NCI-H1694 treated with DMSO at 0.1 percent for 48 hours (cell line): ENCODE measurements around the gene CASK.

ENCODE experiments used
- DNase-seq: peaks from one replicate; lab custom pipeline; 2025; lab: John Stamatoyannopoulos, UW

CASK gene

DNA sequence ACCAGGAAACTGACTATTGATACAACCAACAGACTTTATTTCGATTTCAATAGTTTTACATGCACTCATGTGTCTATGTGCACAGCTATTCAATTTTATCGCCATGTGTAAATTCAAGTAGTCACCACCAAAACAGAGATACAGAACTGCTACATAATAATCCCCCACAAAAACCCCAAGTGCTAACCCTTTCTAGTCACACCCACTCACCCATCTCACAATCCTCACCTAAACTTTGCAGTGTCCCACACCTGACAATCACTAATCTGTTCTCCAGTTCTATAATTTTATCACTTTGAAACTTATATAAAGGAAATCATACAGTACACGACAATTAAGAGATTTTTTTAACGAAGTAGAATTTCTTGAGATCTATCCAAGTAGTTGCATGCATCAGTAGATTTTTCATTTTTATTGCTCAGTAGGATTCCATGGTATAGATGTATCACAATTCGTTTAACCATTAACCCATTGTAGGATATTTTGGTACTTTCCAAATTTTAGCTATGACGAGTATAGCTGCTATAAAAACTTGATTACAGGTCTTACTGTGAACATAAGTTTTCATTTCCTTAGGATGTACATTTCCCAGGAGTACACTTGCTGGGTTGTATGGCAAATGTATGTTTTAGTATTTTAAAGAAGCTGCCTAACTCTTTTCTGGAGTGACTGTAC is 85.9 kb downstream of the CASK start:
- DNase-seq = no peak

DNA sequence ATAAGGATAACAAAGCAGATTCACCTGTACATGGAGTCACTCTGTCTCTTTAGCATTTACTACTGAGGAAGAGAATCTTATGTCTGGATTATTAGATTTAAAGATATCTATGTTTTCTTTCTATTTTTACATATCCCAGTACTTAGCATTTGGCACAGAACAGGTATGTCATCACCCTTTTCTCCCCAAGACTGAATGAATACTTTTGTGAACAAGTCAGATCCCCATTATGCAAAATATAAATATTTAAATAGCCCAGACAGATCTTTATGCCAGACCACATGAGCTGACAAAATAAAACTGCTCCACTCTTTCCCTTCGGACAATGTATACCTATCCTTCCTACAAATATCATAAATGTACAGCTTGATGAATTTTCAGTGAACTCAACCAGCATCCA is 94.5 kb downstream of the CASK start:
- no peak for DNase-seq

DNA sequence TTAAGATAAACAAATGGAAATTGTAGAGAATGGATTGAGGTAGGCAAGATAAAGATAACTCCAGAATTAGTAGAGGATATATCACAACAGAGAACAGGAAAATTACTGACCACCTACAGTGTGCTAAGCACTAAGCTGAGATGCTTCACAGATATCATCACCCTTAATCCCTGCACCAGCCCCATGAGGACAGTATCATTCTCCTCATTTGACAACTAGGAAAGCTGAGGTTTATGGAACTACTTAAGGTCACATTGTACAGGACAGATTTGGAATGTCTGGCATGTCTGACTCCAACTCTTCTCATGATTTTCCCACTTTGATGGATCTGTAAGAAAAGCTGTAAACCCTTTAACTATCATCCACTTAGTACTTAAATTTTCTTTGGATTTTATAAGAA is 95.5 kb downstream of the CASK start:
- DNase-seq = no peak

DNA sequence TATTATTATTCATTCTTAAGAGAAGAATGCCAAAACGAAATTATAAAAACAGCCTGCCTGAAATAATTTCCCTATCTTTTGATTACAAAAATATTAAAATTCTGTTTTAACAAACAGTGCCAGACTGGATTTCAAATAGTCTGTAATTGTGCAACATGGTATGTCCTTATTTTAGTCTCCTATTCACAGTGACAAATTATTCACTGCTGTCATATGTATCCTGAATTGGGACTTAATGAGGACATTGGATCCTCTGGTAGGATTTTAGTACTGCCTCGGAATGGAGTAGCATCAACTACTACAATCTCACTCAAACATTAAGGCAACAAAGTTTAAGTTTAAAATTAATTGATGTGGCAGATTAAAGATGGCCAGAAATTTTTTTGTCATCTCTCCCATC is 97.6 kb downstream of the CASK start:
- DNase-seq = no peak

DNA sequence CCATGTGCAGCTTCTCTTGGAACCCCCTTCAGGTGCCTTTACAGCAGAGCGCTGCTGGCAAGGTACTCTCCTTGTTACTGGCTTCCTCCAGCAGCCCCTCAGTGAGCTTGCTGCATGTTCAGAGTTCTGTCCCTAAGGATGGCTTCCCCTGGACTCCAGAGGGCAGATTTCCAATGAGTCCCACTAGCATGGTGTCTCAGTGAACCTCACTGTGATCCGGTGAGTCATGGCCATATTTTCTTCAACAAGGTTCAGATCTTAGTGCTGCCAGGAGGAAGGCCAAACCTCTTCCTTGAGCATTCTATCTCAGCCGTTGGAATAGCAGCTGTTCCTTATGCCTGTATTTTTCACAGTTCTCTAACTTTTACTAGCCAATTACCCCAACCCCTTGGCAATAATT is 98.8 kb downstream of the CASK start:
- DNase-seq = no peak

DNA sequence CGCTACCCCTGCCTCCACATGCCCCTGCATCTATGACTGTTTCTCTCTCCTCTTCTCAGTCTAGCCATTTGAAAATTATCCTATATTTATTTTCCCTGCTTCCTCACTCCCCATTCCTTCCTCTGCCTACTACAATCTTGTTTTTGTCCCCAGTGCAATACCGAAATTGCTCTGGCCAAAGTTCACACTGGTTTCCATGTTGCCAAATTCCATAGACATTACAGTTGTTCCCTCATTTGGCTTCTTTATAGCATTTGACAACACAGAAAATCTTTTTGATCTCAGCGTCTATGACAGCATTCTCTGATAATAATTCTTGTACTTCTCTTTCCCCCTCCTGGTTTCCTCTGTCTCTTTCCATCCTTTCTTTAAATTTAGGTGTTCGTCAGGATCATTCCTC is 100.0 kb downstream of the CASK start:
- no peak for DNase-seq

DNA sequence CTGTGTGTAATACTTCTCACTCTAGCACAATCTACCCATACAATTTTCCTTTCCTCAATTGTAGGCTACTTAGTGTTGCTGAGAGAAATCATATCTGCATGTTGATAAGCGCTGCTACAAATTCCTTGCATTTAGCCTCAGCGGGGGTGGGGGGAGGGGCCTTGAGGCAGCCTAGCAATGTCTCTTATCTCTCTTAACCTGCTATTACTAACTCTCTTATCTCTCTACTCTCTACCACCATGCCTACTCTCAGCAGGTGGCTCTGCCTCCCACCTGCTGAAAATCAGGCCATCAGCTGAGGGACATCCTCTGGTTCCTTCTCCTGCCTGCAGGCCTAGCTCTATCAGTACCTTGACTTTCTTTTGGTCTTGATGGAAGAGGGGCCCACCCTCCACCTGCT is 100.5 kb downstream of the CASK start:
- no peak for DNase-seq

DNA sequence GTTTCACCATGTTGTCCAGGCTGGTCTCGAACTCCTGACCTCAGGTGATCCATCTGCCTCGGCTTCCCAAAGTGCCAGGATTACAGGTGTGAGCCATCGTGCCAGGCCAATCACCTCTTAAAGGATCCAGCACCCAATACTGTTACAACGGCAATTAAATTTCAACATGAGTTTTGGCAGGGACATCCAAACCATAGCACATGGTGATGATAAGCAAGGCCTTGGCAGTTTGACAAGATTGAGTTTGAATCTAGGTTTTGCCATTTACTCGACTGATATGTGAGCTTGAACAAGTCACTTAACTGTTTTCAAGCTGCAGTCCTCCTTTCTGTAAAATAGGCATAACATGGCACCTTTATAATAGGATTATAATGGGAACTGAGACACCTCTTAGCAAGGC is 115.3 kb downstream of the CASK start:
- DNase-seq = no peak

DNA sequence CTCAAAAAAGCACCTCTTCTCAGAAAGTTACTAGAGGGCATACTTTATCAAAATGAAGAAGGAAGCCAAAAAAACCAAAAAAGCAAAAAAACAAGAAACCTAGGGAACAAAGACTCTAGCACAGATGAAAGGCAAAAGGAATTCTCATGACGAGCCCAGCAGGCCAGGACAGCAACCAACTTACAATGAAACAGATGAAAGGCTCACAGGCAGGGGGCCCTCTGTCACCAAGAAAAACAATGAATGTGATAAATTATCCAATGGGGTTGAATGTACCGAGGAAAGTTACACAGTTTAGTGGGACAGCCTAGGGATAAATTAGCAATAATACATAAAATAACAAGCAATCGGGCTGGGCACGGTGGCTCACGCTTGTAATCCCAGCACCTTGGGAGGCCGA is 120.4 kb downstream of the CASK start:
- no peak for DNase-seq

DNA sequence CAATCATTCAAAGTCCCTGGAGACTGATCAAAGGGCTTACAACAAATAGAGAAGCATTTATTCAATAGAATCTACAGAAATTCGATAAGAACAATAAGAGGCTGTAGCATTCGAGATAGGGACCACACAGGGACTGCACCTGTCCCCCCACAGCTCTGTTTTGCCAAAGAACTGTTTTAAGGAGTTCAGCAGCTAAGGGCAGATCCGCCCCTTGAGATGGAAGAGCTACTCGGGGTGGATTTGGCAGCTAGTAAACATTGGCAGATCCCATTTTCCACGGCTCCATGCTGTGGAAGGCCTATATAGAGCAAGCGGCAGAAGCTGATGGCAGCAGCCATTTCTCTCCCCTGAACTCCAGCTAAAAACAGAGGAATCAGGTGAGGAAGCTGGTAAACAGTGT is 123.7 kb downstream of the CASK start:
- DNase-seq = no peak

DNA sequence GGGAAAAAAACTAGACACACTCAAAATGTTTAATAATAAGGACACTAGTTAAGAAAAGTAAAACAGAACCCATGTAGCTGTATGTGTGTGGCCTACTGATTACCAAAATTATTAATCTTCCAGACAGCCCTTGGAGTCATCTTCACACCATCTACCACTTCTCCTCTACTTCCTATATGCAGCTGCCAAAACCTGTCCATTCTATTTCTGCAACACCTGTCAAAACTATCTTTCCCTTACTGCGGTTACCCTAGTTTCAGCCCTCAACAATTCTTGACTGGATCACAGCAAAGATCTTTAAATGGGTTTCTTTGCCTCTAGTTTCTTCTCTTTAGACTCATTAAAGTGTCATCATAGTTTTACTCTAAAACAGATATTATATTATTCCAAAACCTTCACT is 126.8 kb downstream of the CASK start:
- DNase-seq = no peak

DNA sequence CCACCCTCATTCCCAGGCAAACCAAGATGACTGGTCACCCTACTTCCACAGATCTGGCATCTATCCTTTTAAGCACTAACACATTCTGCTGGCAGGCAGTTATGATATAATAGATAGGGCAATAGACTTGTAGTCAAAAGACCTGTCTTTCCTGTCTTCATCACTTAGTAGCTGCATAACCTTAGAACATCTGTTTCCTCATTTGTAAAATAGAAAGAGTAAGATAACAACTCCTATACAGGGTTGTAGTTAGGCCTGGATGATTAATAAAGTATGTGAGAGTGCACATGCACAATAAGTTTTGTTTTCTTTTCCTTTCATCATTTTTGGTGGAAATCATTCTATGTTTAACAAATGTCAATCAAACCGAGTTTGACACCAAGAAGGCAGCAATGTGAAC is 127.3 kb downstream of the CASK start:
- no peak for DNase-seq

DNA sequence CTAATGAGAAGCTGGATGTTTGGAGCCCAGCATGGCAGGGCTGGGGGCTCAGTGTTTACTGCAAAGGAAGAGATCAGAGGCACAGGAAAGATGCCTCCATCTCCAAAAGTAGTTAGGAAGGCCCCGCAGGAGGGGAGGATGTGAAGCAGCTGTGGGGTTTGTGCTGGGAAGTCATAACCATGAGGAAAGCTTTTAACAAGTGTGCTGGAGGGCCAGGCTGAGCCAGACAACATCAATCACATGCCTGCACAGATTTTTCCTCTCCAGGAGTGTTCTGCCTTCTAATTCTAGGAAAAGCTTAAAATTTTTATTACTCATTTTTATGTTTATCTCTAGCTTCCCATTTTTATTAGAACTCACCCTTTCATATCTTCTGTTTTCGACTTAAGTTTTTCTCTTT is 134.0 kb downstream of the CASK start:
- DNase-seq = no peak

DNA sequence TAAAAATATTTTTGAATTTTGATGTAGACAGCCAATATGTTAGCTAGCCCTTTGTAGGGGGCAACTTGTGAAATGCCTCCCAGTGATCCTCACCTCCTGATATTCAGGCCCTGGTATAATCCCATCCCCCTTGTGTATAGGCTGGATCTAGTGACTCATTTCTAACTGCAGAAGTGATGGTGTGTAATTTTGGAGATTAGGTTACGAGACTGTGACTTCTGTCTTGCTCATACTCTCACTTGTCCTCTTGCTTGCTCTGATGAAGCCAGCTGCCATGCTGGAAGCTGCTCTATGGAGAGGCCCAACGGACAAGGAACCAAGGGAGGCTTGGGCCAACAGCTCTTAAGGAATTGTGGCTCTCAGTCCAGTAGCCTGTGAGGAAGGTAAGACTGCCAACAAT is 137.7 kb downstream of the CASK start:
- DNase-seq = no peak

DNA sequence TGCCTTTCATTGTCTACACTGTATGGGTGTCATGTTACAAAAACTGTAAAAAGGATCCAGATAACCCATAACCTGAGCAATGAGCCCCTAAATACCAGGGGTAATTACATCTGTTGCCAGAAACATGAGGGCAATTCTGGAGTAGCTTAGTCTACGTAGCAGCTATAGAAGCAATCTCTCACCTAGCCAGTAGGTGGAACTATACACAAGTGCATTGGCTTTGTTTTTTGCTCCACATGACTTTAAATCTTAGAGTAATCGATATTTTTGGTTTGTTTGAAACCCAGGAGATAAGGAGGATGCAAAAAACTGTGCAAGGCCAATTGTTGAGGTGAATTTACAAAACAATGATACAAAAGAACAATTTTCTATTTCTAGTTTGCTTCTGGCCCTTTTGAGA is 141.9 kb downstream of the CASK start:
- peak; percentile 10 for DNase-seq

DNA sequence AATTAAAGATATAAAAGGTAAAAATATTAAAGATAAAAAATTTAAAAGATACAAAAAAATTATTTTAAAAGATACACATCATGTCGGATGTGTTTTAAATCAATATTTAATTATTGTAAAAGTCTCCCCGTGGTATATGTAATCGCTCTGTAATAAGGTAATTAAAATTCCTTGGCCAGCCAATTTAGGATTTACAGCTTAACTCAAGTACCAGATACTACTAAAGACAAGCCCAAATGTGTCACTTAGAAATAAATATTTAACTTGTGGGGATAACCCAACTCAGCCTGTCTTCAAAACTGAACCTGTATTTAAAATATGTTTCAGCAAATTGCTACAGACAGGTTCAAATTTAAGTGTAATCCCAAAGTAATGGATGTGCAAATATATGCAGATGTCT is 143.4 kb downstream of the CASK start:
- no peak for DNase-seq

DNA sequence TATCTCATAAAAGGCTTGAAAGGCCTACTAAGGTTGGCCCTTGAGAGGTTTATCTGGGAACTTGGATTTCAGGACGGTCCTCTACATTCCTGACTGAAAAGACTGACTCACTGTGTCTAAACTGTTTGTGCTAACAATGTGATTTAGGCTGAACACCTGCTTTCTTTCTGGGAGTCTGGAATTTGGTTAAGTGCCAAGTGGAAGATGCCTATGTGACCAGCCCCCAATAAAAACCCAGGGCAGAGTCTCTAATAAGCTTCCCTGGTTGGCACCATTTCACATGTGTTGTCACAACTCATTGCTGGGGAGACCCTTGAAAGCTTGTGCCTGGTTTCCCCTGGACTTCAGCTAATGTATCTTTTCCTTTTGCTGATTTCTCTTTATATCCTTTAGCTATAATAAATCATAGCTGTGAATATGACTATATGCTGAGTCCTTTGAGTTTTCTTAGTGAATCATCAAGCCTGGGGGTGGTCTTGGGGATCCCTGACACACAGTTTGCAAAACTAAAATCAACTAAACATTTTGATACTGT is 144.3 kb downstream of the CASK start:
- peak; percentile 17 for DNase-seq

DNA sequence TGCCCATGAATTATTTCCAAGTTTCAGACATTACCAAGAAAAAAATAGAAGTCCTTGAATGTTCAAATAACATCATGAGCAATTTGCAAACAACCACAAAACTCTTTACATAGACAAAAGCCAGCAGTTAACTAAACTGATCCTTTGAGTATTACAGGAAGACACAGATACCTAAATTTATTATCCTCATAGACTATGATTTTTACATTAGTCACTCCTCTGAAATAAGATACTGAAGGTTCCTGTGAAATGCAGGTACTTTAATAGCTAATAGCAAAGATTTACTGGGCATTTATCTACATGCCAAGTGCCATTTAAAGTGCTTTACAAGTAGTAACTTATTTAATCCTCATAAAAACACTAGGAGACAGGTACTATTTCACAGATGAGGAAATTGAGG is 161.7 kb downstream of the CASK start:
- no peak for DNase-seq

DNA sequence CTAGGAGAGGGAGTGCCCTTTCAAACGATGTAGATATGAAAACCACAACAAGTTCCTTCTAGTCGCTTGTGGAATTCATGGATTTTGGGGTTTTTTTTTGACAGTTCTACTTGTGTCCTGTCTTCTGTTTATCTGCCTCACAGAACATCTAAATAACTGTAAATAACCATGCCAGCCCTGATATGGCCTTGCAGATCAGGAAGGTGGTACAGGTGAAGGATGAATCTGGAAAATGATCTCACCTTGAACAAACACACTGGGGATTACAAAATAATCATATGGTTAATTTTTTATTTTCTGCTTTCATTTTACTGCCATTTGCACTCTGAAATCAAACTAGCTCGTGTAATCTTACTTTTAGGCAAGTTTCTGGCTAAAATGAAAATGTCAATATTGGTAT is 162.2 kb downstream of the CASK start:
- DNase-seq = no peak

DNA sequence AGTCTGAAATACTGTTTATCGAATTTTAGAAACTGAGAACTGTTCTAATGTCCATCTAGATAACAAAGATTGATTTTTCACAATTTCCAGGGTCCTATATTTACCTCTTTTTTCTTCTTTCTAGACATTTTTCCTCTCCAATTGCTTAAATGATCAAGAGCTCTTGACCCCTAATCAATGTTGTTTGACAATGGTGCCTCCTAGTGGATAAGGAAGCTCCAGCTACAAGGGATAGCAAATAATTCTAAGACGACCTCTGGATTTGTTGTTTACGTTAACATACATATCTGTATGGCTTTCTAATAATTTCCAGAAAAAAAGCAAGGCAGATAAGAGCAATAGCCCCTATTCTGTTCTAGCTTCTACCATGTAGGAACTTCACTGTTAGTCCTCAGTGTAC is 163.5 kb downstream of the CASK start:
- DNase-seq = no peak

DNA sequence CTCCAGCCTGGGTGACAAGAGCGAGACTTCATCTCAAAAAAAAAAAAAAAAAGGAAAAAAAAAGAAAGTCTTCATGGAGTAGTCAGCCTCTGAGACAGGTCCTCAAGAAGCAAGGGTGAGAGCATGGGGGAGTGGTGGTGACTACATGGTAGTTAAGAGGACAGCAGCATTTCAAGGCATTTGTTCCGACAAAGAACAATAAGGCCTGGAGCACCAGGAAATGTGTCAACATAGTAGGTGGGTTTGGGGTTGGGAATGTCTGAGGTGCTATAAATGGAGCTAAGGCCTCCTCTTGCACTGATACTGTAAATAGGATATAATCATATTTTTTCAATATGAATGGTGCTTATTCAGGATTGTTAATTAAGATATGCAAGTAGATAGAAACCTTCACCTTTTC is 165.0 kb downstream of the CASK start:
- no peak for DNase-seq

DNA sequence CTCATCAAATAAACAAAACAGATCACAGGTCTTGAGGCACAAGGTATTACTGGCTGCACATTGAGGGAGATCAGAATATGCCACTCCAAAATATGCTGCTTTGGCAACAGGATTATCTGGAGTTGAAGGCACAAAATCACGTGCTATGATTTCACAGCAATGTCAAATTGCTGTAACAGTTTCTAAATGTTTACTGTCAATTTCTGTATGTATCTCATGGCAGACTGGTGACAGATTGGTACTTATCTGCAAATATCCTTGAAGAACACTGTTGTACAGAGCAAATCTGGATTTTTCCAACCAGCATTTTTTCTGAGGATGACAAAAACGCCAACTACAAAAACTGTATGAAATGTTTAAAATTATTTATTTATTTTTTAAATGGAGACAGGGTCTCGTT is 172.6 kb downstream of the CASK start:
- DNase-seq = no peak

DNA sequence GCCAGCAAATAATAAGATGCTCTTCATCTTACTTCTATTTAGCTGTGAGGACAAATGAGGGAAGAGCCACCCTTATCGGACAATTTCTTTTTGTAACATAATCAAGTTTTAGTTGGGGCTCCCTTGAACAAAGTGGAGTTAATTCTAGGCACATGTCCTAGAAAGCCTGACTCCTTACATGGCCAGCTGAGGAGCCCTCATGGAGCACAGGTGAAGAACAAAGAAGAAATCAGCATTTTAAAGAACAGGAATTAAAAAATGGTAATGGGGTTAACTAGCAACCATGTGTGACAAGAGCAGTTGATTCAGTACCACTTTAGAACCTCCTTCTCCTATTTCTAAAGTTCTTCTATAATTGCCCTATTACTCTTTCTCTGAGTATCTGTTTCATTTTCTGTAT is 183.5 kb downstream of the CASK start:
- DNase-seq = no peak

DNA sequence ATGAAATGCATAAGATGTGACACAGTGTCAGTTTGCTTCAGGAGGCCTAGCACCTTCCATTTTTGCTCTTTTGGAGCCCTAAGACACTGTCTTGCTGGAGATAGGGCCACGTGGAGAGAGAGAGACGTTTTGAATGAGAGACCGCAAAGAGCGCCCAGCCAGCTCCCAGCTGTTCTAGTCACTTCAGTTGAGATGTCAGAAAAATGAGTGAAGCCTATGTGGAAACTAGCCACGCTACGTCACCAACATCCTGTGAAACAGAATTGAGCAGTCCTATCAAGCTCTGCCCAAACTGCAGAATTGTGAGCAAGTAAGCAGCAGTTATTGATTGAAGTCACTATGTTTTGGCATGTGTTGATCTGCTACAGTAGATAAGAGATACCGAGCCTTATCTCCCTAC is 186.3 kb downstream of the CASK start:
- DNase-seq = no peak

DNA sequence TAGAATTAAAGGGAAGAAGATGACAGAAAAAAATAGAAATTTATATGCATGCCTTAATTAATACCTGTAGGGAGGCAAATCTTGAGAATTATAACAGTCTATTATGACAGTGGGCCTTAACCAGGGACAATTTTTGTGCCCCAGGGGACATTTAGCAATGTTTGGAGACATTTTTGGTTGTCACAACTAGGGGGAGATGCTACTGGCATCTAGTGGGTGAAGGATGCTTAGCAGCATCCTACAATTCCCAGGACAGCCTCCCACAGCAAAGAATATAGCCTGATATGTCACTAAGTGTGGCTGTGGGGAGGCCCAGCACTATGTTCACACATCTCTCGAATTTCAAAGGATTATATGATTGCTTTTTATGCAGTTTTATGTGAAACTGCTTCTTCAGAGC is 188.8 kb downstream of the CASK start:
- DNase-seq = peak; percentile 3
